GM18511 (cell line): Measurements from ENCODE around the gene RNF39.

Experiments used
- ATAC-seq: cut with Tn5 transposase; IDR thresholded peaks from one replicate; pipeline ENCODE4 v1.9.1; 2021; ENCODE audit warnings: mild to moderate bottlenecking, moderate library complexity; ENCODE audit not compliant: unreplicated experiment

RNF39 gene

DNA sequence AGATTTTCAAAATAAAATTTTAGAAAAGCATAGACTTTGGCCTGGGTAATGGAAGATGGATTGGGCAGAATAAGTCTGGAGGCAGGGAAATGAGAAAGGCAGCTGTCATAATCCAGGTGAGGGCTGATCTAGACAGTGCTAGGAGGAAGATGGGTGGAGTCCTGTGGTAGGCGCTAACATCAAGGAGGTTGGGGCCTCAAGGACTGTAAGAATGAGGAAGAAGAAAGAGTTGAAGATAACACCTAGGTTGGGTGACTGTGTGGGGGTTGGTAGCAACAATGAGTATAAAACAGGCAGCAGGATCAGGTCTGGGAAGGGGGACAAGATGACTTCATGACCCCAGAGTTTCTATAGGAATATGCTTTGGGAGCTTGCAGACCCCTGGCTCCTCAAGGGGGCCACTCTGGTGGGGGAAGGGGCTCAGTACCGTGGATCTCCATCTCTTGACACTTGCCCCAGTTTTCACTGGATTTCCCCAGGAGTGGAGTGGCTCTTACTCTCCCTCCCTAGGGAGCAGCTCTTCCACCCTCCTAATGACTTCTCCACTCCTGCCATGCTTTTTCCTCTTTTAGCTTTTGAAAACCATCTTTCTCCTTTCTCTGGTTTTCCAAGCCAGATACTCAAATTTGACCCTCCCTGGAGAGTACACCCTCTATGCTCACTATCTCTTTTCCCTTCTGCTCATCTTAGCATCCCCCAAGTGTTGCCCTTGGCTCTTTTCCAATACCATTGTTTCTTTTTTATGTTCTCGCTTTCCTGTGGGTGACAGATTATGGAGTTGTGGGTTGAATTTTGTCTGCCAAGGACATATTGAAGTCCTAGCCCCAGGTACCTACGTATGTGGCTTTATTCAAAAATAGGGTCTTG, 22.6 kb upstream of the RNF39 start:
- ATAC-seq, result no peak

DNA sequence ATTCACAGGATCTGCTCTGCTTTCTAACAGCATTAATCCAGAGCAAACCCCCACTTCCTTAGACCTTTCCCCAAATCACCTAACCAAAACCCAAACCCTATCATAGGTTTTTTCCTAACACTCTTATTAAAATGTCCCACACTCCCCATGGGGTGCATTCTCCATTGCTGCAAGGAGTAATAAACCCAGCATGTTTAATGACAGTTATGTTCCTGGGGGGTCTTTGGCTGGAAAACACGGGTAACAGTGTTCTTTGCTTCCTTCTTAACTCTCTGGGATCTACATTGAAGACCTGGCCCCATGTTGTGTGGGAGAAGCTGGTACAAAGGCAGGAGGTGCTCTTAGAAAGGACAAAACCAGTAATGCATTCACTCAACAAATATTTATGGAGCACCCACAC, 21.3 kb upstream of the RNF39 start:
- ATAC-seq, result no peak

DNA sequence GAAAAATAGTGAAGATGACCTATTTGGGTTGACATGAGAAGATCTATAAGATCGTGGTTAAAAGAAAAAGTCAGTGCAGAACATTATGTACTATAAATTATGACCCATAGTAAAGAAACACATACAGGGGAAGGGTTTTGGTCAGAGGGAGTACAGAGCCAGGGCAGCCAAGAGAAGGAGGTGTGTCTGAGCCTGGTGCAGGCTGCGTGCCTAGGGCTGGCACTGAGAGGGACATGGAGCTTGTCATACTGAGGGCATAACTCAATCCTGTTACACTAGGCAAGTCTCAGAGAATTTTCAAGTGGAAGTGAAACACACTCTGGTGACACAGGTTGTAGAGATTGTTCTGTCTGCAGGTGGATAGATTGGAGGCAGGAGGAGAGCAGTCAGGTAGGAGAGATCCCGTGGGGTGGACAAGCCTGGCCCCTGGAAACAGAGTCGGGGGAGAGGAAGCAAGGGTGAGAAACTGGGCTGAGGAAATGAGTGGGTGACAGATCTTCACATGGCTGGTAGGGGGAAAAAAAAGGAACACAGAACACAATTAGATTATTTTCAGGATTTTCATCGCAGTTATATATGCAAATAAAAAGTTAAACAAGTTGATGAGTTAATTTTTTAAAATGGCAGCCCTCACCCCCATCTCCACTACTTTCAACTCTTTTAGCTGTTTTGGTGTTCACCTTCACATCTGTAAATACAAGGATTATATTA, 18.5 kb upstream of the RNF39 start:
- no peak for ATAC-seq

DNA sequence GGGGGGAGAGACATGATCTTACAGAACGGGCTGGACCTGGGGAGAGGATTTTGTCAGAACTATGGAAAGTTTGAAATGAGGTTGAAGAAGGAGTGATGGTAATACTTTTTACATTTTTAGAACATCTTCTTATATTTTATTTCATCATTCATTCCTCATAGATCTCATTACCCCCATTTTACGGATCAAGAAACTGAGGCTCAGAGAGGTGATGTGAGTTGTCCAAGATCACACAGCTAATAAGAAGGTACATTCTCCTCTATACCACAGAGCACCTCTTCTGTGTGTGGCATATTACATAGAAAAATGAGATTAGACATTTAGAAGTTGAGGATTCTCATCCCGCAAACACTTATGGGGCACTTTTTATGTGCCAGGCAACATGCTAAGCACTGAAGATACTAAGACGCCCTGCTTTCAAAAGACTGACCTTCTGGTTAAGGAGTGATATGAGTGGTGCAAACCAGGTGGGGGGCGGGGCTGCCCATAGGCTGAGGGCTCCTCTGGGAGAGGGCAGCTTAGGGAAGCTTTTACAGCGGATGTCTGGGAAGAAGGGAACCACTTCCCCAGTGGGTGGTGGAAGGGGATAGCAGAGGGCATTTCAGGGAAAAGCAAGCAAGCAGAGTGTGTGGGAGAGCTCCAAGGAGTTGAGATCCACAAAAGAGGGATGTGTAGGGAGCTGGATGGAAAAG, 17.4 kb upstream of the RNF39 start:
- no peak for ATAC-seq

DNA sequence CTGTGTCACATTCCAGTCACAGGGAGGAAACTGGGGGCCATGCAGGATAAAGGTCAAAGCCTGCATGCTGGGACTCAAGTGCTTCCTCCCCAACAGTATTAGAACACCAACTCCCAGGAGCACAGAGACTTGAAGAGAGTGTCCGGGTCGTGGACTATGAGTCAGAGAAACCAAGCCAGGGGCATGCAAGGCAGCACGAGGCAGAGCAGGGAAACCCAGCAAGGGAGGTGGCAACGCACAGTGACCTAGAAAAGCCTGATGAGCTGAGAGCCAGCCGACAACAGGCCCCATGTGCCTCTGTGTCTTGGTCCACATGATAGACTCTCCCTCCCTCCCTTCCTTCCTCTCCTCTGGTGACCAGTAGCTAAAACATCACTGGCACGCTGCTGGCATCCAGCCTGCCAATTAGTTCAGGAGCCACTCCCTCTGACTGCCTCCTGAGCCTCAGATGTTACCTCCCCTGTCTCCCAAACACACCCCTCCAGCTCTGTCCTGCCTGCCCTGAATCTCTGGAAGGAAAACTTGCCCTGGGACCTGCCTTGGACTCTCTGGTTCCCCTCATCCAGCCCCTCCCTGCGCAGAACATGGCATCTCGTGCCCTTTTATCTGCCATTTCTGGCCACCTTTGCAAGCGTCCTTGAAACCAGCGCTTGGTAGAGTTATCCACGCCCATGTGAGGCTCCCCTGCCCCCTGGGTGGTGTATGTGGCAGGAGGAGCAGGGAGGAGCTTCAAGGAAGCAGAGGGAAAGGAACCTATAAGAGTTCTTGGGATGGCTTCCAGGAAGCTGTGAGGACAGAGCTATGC, 16.2 kb upstream of the RNF39 start:
- ATAC-seq, result no peak

DNA sequence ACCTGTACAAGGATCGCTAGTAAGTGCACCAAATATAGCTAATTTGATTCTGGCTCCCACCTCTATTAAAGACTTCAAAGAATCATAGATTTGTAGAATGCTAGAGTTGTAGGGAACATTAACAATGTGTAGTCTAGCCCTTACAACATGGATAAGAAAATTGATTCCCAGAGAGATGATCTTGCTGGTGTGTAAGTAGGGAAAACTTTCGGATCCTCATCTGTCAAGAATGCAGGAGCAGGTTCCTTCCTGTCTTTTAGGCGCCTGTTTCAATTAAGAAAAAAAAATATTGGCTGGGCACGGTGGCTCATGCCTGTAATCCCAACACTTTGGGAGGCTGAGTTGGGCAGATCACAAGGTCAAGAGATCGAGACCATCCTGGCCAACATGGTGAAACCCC, 12.3 kb upstream of the RNF39 start:
- no peak for ATAC-seq

DNA sequence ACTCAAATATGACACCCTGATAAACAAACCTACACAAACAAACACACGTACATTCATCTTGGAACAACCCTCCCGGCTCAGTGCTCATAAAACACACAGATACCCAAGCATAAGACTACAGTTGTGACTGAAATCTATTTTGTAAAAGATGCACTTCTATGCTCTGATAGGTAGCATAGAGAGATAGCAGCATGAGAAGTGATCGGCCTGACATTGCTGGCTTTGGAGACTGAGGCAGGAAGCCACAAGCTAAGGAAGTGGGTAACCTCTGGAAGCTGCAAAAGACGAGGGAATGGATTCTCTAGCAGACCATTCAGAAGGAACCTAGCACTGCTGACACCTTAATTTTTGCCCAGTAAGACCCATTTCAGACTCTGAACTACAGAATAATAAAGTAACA, 1.6 kb upstream of the RNF39 start:
- no peak for ATAC-seq

DNA sequence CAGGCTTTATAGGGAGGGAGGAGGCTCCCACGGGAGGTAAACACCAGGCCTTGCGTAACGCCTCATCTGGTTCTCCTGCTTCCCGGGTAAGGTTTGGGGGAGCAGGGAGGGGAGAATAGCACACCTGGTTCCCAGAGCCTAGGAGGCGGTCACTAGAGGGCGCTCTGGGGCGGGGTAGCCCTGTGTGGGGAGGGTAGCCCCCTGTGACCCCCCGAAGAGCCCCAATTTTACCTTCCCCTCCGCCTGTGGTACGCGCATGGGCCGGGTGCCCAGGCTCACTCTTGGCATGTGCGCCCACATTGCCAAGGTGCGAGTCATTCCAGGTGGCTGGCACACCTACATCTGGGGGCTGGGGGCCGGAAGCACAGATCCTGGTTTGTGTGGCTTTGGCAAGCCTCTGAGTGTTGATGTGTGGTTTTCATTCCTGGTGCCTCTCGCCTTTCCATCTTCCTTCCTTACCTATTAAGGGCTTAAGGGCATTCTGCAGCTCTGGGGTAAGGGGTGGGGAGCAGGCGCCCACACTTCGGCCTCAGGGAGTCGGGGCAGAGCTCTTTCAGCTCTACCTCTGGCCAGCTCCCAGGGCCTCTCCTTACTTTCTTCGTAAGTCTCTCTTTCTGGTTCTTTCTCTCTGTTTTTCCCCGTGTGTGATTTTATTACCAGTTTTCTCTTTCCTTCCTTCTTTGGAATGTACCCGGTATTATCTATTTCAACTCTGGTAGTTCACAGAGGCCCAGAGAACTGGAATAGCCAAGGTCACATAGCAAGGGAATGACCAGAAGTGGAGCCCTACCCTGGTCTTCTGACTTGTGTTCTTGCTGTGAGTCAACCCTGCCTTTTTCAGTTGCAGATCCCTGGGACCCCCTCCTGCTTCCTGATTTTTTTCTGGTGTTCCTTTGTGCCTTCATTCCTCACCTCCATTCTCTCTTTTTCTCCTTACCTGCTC, 492 bp upstream of the RNF39 start:
- no peak for ATAC-seq

DNA sequence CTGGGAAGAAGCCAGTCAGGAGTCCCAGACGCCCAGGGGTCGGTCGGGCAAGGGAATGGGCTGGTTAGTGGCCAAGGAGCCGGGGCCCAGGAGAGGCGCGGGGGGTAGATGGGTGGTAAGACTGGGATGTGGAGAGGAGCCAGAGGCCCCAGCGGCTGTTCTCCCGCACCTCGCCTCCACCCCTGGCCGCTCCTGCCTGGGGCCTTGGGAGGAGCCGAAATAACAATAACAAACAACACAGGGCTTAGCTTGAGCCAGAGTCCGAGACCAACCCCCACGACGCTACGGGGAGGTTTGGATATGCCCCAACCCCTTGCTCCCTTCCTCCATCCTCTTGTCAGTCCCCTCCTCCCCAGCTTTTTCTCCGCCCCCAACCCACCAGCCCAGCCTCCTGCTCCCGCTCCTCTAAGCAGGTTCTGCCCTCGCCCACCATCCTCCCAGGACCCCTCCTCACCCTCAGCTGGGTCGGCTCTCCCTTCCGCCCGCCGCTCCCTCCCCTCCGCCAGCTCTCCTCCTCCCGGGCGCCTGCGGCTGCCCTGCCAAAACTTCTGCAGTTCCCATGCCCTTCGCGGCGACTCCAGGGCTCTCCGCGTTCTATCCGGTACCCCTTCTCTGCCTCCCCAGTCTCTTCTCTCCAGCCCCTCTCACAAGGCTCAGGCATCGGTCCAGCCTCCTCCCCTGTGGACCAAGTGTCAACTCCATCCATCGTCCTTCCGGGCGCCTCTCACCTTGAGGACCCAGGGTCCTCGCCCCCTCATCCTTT, 1.1 kb downstream of the RNF39 start:
- ATAC-seq, result no peak

DNA sequence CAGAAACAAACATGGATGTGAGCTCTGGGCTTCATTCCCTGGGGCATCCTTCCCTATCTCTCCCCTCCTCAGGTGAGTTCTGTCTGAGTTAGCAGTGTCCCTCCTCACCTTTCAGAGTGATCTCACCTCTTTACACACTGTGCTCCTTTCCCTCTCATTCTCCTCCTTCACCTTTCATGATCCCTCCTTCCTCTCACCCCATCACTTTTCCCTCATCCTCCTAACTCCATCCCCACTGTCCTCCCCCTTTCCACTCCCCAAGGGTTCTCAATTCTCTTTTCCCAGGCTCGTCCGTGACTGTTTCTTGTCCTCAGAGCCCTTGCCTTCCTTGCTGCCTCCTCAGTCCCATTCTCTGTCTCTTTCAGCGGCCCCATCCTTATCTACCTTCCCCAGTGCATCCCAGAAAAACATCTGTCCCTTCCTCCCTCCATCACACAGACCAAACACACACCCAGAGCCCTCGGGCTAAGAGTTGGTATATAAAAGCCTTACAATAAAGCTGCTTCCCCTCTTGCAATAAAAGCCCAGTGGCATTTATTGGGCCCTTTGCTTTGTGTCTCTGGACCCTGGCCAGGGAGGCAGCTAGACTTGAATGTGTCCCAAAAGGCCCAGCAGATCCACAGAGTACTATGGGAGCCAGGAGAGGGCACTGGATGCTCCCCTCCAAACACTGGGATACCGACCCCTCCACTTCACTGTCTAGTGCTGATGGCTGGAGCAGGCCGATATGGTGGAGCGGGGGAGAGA, 1.9 kb downstream of the RNF39 start:
- ATAC-seq, result no peak

DNA sequence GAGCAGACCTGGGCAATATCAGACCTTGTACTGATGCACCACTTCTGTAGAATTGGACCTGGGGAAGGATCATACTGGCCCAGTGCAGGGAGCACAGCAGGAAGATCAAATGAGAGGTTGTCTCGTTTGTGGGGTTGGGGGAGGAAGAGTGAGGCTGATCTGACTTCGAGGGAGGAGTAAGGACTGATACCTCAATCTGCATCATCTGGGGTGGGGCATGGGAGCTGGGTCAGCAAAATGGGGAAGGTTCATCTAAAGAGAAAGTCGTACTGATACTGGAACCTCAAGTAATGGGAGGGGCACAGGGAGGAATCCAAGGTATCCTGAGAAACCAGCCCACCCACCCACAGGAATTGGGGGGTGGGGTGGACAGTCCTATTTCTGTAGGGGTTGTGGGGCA, 3.7 kb downstream of the RNF39 start:
- ATAC-seq, result no peak

DNA sequence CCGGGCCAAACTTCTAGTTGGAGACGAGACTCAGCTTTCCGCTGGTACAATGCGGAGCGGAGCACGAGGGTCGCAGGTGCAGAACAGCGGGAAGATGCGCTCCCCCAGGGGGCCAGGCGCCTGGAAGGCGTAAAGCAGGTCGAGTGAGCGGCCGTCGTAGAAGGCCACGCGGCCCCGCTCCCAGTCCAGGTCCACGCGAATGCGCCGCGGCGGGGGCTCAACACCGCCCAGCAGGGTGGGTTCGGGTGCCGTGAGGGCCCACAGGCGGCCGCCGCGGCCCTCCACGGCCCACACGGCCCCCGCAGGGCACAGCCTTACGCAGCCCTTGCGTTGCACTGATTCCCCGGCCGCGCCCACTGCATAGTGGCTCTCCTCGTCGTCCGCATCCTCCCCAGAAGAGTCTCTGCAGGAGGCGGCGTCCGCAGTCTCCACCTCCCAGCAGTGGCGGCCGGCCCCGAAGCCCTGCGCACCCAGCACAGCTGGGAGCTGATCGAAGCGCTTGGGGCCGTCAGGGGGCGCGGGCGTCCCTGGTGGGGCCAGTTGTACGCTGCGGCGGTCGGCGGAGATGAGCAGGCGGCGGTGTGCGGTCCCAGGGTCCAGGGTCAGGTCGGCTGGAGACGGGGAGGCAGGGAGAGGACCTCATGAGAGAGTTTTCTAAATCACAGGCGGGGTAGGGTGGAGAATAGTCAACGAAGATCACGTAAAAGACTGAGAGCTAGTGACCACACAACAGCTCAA, 4.3 kb downstream of the RNF39 start:
- no peak for ATAC-seq

DNA sequence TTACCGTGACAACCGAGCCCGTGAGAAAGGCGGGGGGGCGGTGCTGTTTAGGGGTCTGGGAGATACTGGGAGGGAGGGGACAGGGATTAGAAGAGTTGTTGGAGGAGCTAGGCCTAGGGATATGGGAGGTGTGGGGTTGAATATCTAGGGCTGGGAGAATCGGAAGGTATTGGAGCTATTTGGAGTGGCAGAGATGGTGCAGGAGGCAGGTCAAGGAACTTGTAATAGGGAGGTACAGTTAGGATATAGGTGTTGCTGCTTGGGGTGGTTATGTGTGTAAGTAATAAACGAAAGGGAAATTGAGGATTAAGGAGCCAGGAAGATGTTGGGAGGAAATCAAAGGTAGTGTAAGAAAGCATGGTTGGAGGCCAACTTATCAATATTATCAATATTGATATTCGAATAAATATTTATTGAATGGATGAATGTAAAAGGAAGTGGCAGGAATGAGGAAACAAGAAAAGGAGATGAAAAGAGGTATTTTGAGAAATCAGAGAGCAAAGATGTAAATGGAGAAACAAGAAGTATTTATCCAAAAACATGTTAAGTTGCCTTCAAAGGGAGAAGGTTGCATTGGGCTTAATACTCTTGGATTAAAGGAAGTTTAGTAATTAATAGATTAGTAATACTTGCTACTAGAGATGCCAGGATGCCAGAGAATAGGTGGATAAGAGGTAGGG, 8.0 kb downstream of the RNF39 start:
- no peak for ATAC-seq

DNA sequence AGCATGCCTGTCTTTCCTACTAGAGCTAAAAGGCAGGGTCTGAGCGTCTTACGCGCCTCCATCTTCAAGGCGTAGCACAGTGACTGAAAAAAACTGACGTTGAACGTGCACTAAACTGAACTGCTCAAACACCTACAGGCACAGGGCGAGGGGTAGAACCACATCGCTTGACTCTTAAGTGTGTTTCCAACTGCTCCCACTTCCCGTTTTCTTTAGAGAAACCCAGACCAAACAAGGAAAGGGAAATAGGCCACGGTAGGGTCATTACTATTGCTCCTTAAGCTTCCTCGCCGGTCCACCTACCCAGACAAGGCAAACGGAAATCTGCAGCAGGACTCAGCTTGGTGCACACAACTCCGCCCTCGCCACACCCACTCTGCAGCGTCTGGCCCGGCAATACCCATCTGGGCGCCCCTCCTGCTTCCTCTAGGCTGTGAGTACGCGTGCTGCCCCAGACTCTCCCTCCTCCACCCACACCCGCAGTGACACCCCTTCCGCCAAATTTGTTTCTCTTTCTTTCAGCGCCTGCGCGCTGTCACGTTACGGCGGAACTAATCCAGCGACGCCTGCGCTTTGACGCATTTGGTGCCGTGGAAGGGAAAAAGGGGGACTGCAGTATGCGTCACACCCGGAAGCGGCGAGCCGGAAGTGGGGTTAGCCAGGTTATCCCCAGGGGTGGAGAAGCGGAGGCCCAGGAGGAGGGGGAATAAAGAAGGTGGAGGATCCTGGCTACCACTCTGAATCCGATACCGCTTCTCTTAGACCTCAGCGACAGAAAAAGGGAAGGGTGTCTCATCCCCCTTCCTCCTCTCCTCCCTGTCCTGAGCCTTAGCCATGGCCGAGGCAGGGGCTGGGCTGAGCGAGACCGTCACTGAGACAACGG, 8.8 kb downstream of the RNF39 start, which contains the start of gene PPP1R11:
Gene PPP1R11, plus strand, starts transcription at position 622 of the 883 bp plus-strand sequence. Its CDS starts 213 bp downstream, at position 835.
- peak; percentile 97 for ATAC-seq

DNA sequence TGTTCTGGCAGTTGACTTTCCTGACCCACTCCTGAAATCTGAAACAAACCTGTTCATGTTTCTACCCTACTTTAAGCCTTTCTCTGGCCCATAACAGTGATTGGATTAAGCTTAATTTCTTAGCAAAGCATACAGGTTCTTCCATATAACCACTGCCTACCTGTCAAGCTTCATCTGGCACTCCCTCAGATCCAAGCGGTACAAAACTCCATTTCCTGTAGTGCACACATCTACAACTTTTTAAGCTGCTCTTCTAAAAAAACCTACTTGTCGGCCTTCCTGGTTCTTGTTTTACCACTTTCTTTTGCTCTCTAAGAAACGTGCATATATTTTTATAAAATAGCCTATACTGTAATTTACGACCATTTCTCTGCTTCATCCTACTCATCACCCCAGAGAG, 9.5 kb downstream of the RNF39 start:
- ATAC-seq, result no peak

DNA sequence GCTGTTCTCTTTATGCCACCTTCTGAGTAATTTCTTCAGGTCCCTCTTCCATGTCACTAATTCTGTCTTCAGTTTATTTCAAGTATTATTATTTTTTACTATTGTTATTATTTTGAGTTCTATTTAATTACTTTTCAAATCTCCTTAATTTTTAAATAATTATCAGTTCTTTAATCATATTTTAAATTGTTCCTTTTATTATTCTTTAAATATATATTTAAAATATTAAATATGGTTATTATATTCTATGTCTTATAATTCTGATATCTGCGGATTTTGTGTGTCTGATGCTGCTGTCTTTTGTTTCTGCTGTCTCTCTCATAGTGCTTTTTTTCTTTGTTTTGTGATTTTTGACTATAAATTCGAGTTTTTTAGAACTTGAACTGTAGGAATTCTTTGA, 12.3 kb downstream of the RNF39 start:
- ATAC-seq, result no peak
